Ectodermal cell (in vitro differentiated cells): ENCODE data around the gene LYZL6.

Experiments
- H3K27ac ChIP-seq: 2 replicates; pipeline ENCODE4 v1.7.0; 2013; ENCODE audit warnings: mild to moderate bottlenecking, low read depth, low read length; ENCODE audit not compliant: insufficient read depth, poor library complexity, severe bottlenecking
- H3K27me3 ChIP-seq: 2 replicates; pipeline ENCODE4 v1.7.0; 2013; ENCODE audit warnings: mild to moderate bottlenecking, low read length; ENCODE audit not compliant: insufficient read depth, control insufficient read depth, poor library complexity, severe bottlenecking
- H3K36me3 ChIP-seq: one replicate; pipeline ENCODE4 v1.7.0; 2013; ENCODE audit warnings: low read length; ENCODE audit not compliant: control insufficient read depth, insufficient read depth
- H3K4me1 ChIP-seq: one replicate; pipeline ENCODE4 v1.7.0; 2013; ENCODE audit warnings: low read length; ENCODE audit not compliant: control insufficient read depth, insufficient read depth
- H3K4me3 ChIP-seq: 2 replicates; pipeline ENCODE4 v1.7.0; 2013; ENCODE audit warnings: low read depth, low read length, control low read depth; ENCODE audit not compliant: insufficient read depth
- H3K9me3 ChIP-seq: 2 replicates; pipeline ENCODE4 v1.7.0; 2013; ENCODE audit warnings: mild to moderate bottlenecking, low read length, moderate library complexity; ENCODE audit not compliant: control insufficient read depth
- WGBS, 2 experiments: methylation state at CpG; one replicate each; pipeline ENCODE4 v1.1.7; 2013; ENCODE audit warnings: missing lambda C conversion rate in 2 of 2; 5-methylcytosine and 5-hydroxymethylcytosine counted together

The LYZL6 gene

GRCh38 chr17:35927714-35928113 is 15.8 kb downstream of the LYZL6 start:
- no peak overlapping the region for H3K4me3 ChIP-seq
- H3K27ac ChIP-seq: no peak overlapping the region
- peaks cover 12% of the 10 kb centered on the region for H3K4me1 ChIP-seq
- H3K27me3 ChIP-seq: no peaks in the 10 kb centered on the region
- no peaks in the 10 kb centered on the region for H3K36me3 ChIP-seq
- no peaks in the 10 kb centered on the region for H3K9me3 ChIP-seq

DNA sequence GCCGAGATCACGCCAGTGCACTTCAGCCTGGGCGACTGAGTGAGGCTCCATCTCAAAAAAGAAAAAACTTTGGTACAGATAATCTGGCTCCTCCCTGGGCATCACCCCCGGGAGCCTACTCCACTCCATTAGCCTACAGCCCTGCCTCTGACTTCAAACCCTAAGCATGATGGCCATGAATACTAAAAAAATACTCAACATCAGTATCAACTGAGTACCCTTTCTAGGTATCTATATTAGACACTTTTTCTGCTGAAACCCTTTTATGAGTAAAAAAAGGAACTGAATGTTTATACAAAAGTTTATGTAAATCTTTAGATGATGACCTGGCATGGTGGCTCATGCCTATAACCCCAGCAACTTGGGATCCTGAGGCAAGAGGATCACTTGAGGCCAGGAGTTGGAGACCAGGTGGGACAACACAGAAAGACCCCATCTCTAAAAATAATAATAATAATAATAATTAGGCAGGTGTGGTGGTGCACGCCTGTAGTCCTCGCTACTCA is 19.9 kb downstream of the LYZL6 start:
- Histone ChIP-seq H3K4me3 (no peak overlapping the region), H3K9me3 (no peaks in the 10 kb centered on the region), H3K27ac (no peak overlapping the region), H3K36me3 (no peaks in the 10 kb centered on the region), H3K4me1 (no peaks in the 10 kb centered on the region), H3K27me3 (no peaks in the 10 kb centered on the region)
- 97 to 98% methylated on average over 6 of the region's 6 CpGs for WGBS, 2 experiments

- WGBS, 2 experiments: 91 to 100% methylated on average over 1 of the region's 1 CpG
- H3K27me3 ChIP-seq: no peaks in the 10 kb centered on the region
- H3K4me1 ChIP-seq: no peaks in the 10 kb centered on the region
- no peak overlapping the region for H3K4me3 ChIP-seq
- H3K9me3 ChIP-seq: no peaks in the 10 kb centered on the region
- H3K27ac ChIP-seq: no peak overlapping the region
- no peaks in the 10 kb centered on the region for H3K36me3 ChIP-seq
Observed at GRCh38 chr17:35920229-35920628, 23.3 kb downstream of the LYZL6 start.

- no peaks in the 10 kb centered on the region for H3K27me3 ChIP-seq
- H3K9me3 ChIP-seq: no peaks in the 10 kb centered on the region
- H3K36me3 ChIP-seq: no peaks in the 10 kb centered on the region
- 95 to 98% methylated on average over 3 of the region's 3 CpGs for WGBS, 2 experiments
- no peak overlapping the region for H3K27ac ChIP-seq
- H3K4me1 ChIP-seq: no peaks in the 10 kb centered on the region
- no peak overlapping the region for H3K4me3 ChIP-seq
Observed at GRCh38 chr17:35918665-35919064, 24.8 kb downstream of the LYZL6 start.

DNA sequence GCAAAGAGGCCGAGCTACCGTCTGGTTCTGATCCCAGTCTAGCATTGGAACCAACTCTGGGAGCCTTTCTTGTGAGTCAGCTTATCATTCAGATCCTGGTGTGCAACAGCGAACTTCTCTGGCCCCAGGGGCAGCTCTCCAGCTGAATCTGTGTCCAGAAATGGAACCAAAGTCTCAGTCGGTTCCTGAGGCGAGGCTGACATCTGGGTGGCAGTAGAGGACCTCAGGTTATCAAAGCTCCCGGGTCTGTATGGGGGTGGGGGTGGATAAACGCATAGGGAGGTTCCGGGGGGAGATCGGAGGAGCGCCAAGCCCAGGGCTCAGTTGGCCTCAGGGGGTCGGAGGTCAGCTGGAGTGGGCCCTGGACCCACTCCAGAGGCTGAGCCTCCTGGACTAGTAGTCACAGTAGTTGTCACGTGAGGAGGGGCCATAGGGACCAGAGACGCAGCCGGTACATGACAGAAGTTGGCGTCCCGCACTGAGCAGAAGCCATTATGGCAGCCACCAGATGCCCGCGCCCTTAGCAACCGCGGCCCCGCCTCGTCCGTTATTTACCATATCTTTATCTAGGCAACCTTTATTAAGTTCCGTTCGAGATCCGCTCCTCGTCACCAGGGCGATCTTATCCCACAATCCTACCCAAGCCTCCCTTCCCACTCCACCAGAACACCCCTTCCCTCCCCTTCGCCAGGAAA is 25.8 kb downstream of the LYZL6 start:
- Histone ChIP-seq H3K27ac (no peak overlapping the region), H3K9me3 (no peaks in the 10 kb centered on the region), H3K36me3 (no peaks in the 10 kb centered on the region), H3K27me3 (no peaks in the 10 kb centered on the region), H3K4me1 (no peaks in the 10 kb centered on the region), H3K4me3 (no peak overlapping the region)
- 95 to 96% methylated on average over 29 of the region's 29 CpGs for WGBS, 2 experiments

DNA sequence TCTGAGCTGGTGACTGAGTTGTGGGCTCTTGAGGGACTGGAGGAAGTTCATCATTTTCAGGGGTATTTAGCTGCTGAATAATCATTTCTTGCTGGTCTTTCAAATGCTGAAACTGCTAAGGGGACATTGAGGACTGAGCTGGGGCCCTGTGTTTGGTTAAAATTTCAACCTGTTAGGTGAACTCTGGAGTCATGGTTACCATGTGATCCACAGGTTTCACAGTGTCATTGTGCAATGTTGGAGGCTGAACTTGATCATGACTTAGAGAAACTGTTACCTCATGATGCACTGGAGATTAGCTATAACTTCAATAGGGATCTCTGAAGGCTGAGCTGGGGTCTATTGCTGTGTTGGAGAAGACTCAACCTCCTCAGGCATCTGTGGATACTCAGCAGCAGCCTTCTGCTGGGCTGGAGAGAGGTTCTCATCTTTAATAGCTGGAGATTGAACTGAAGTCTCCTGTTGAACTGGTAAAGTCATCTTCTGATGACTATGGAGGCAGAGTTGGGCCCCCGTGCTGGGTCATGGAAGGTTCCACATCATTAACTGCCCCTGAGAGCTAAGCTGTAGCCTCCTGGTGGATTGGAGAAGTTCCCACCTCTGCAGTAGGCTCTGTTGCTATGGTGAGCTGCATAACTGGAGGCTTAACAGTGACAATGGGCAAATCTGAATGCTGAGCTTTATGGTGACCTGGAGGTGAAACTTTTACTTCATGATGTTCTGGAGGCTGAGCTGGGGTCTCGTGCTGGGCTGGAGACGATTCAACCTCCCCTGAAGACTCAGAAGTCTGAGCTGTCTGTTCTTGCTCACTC is 28.2 kb downstream of the LYZL6 start:
- Histone ChIP-seq H3K4me3 (no peak overlapping the region), H3K36me3 (no peaks in the 10 kb centered on the region), H3K4me1 (no peaks in the 10 kb centered on the region), H3K9me3 (no peaks in the 10 kb centered on the region), H3K27ac (no peak overlapping the region), H3K27me3 (no peaks in the 10 kb centered on the region)
- WGBS, 2 experiments: 95 to 96% methylated on average over 3 of the region's 3 CpGs

DNA sequence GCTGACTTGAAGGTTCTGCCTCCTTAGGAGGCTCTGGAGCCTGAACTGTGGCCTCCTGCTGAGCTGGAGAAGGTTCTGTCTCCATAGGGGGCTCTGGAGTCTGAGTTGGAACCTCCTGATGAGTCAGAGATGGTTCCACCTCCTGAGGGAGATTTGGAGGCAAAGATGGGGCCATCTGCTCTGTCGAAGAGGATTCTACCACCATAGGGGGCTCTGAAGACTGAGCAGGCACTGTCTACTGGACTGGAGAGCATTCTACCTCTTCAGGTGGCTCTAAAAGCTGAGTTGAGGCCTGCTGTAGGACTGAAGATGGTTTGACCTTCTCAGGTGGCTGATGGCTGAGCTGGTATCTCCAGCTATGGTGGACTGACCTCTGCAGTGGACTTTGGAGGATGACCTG is 29.2 kb downstream of the LYZL6 start:
- H3K4me3 ChIP-seq: no peak overlapping the region
- no peak overlapping the region for H3K27ac ChIP-seq
- no peaks in the 10 kb centered on the region for H3K4me1 ChIP-seq
- H3K36me3 ChIP-seq: no peaks in the 10 kb centered on the region
- 90 to 93% methylated on average over 1 of the region's 1 CpG for WGBS, 2 experiments
- H3K27me3 ChIP-seq: no peaks in the 10 kb centered on the region
- H3K9me3 ChIP-seq: no peaks in the 10 kb centered on the region

GRCh38 chr17:35913609-35914008 is 29.9 kb downstream of the LYZL6 start:
- no peak overlapping the region for H3K4me3 ChIP-seq
- H3K27me3 ChIP-seq: no peaks in the 10 kb centered on the region
- 85 to 86% methylated on average over 4 of the region's 4 CpGs for WGBS, 2 experiments
- H3K27ac ChIP-seq: no peak overlapping the region
- H3K4me1 ChIP-seq: no peaks in the 10 kb centered on the region
- no peaks in the 10 kb centered on the region for H3K36me3 ChIP-seq
- H3K9me3 ChIP-seq: no peaks in the 10 kb centered on the region

DNA sequence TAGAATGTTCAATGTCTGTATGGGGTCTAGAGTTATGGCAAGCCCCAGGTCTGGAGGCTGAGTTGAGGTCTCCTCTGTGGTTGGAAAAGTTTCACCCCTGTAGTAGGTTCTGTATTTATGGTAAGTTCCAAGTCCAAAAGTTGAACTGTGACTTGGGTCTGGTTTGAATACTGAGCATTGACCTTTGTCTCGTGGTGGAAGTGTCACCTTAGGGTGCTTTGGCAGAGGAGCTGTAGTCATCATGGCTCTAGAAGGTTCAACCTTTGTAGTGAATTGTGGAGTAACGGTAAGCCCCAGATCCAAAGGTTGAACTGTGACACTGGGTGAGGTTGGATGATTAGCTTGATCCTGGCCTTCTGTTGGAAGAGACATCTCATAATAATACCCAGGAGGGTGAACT is 30.6 kb downstream of the LYZL6 start:
- H3K27me3 ChIP-seq: no peaks in the 10 kb centered on the region
- H3K4me3 ChIP-seq: no peak overlapping the region
- H3K4me1 ChIP-seq: no peaks in the 10 kb centered on the region
- no peaks in the 10 kb centered on the region for H3K9me3 ChIP-seq
- no peaks in the 10 kb centered on the region for H3K36me3 ChIP-seq
- H3K27ac ChIP-seq: no peak overlapping the region
- WGBS, 2 experiments: 90 to 94% methylated on average over 2 of the region's 2 CpGs

DNA sequence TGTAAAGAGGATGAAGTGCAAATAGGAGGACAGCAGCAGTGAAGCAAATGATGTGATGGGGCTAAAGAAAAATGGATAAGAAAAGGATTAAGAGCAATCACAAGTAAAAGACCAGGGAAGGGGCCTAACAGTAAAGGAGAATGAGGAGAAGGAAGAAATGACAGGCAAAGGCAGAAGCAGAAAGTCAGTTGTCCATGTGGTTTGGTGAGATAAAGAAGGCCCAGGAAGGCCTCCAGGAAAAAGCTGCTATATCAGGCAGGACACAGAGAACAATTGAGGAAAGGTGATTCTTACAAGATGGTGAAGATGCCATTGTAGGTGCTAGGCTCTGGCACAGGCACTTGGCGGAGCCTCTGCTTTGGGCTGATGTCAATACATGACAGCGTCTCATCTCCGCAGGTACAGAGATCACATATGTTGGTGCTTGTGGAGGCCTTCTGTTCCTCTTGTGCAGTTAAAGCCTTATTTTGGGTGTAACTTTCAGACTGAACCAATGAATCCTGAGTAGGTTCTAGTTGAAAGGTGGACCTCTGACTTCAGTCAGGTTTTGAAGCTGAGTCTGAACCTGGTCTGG is 31.1 kb downstream of the LYZL6 start:
- H3K27me3 ChIP-seq: no peaks in the 10 kb centered on the region
- no peak overlapping the region for H3K4me3 ChIP-seq
- no peaks in the 10 kb centered on the region for H3K4me1 ChIP-seq
- 93 to 95% methylated on average over 3 of the region's 3 CpGs for WGBS, 2 experiments
- H3K9me3 ChIP-seq: no peaks in the 10 kb centered on the region
- no peak overlapping the region for H3K27ac ChIP-seq
- no peaks in the 10 kb centered on the region for H3K36me3 ChIP-seq
